HEK293 (cell line): ENCODE measurements around the gene UBE2E1.

ENCODE experiments used
- BCL11A ChIP-seq: fragments of 450-650 bp; formaldehyde crosslinking; IDR thresholded peaks from 2 replicates; pipeline ENCODE4 v1.5.1; 2016; ENCODE audit warnings: low read depth, missing biosample characterization, missing genetic modification characterization
- EGR2 ChIP-seq: fragments of 450-650 bp; formaldehyde crosslinking; IDR thresholded peaks from 2 replicates; pipeline ENCODE4 v1.5.1; 2016; ENCODE audit warnings: low read depth, missing biosample characterization, missing genetic modification characterization
- HOXD13 ChIP-seq: sonication (generic); formaldehyde crosslinking; IDR thresholded peaks from 2 replicates; pipeline ENCODE4 v1.8.0; 2022; ENCODE audit warnings: missing genetic modification reagents, borderline replicate concordance
- KLF1 ChIP-seq: fragments of 450-650 bp; formaldehyde crosslinking; IDR thresholded peaks from 2 replicates; pipeline ENCODE4 v1.5.1; 2016; ENCODE audit warnings: missing biosample characterization, missing genetic modification characterization
- PRDM4 ChIP-seq: fragments of 450-650 bp; formaldehyde crosslinking; IDR thresholded peaks from 2 replicates; pipeline ENCODE4 v1.5.1; 2017; ENCODE audit warnings: missing biosample characterization, missing genetic modification characterization
- ZBTB7A ChIP-seq: fragments of 450-650 bp; formaldehyde crosslinking; IDR thresholded peaks from 2 replicates; pipeline ENCODE4 v1.5.1; 2016; ENCODE audit warnings: low read depth, missing biosample characterization, missing genetic modification characterization
- ZBTB8A ChIP-seq: fragments of 450-650 bp; formaldehyde crosslinking; IDR thresholded peaks from 2 replicates; pipeline ENCODE4 v1.5.1; 2016; ENCODE audit warnings: missing biosample characterization, missing genetic modification characterization
- ZIC2 ChIP-seq: fragments of 450-650 bp; formaldehyde crosslinking; IDR thresholded peaks from 2 replicates; pipeline ENCODE4 v1.5.1; 2016; ENCODE audit warnings: missing biosample characterization, missing genetic modification characterization
- ZNF121 ChIP-seq: fragments of 450-650 bp; formaldehyde crosslinking; IDR thresholded peaks from 2 replicates; pipeline ENCODE4 v1.5.1; 2016; ENCODE audit warnings: missing biosample characterization, missing genetic modification characterization
- ZNF138 ChIP-seq: fragments of 450-650 bp; formaldehyde crosslinking; IDR thresholded peaks from 2 replicates; pipeline ENCODE4 v1.5.1; 2016; ENCODE audit warnings: missing biosample characterization, missing genetic modification characterization, borderline replicate concordance
- ZNF16 ChIP-seq: fragments of 450-650 bp; formaldehyde crosslinking; IDR thresholded peaks from 2 replicates; pipeline ENCODE4 v1.5.1; 2016; ENCODE audit warnings: low read depth, missing biosample characterization, missing genetic modification characterization
- ZNF174 ChIP-seq: fragments of 450-650 bp; formaldehyde crosslinking; IDR thresholded peaks from 2 replicates; pipeline ENCODE4 v1.5.0; 2017; ENCODE audit warnings: missing biosample characterization, mild to moderate bottlenecking, missing genetic modification characterization
- ZNF239 ChIP-seq: fragments of 450-650 bp; formaldehyde crosslinking; IDR thresholded peaks from 2 replicates; pipeline ENCODE4 v1.5.1; 2016; ENCODE audit warnings: missing biosample characterization, missing genetic modification characterization
- ZNF266 ChIP-seq: fragments of 450-650 bp; formaldehyde crosslinking; IDR thresholded peaks from 2 replicates; pipeline ENCODE4 v1.5.1; 2016; ENCODE audit warnings: missing biosample characterization, missing genetic modification characterization, low read depth
- ZNF280C ChIP-seq: fragments of 450-650 bp; formaldehyde crosslinking; IDR thresholded peaks from 2 replicates; pipeline ENCODE4 v1.5.1; 2016; ENCODE audit warnings: missing biosample characterization, missing genetic modification characterization
- ZNF280D ChIP-seq: fragments of 450-650 bp; formaldehyde crosslinking; IDR thresholded peaks from 2 replicates; pipeline ENCODE4 v1.5.1; 2016; ENCODE audit warnings: missing biosample characterization, missing genetic modification characterization
- ZNF366 ChIP-seq: fragments of 450-650 bp; formaldehyde crosslinking; conservative IDR thresholded peaks from 2 replicates; pipeline ENCODE4 v1.5.1; 2016; ENCODE audit warnings: missing biosample characterization, missing genetic modification characterization
- ZNF423 ChIP-seq: fragments of 450-650 bp; formaldehyde crosslinking; IDR thresholded peaks from 2 replicates; pipeline ENCODE4 v1.5.1; 2016; ENCODE audit warnings: missing biosample characterization, missing genetic modification characterization
- ZNF48 ChIP-seq: fragments of 450-650 bp; formaldehyde crosslinking; IDR thresholded peaks from 2 replicates; pipeline ENCODE4 v1.5.1; 2016; ENCODE audit warnings: missing biosample characterization, missing genetic modification characterization
- ZNF501 ChIP-seq: fragments of 450-650 bp; formaldehyde crosslinking; IDR thresholded peaks from 2 replicates; pipeline ENCODE4 v1.5.1; 2016; ENCODE audit warnings: missing biosample characterization, missing genetic modification characterization
- ZNF513 ChIP-seq: fragments of 450-650 bp; IDR thresholded peaks from 2 replicates; pipeline ENCODE4 v1.5.1; 2018; ENCODE audit warnings: missing biosample characterization, missing genetic modification characterization
- ZNF626 ChIP-seq: fragments of 450-650 bp; sonication (Bioruptor Pico); formaldehyde crosslinking; IDR thresholded peaks from 2 replicates; pipeline ENCODE4 v1.5.1; 2018; ENCODE audit warnings: missing biosample characterization, missing genetic modification characterization, inconsistent platforms
- ZNF704 ChIP-seq: fragments of 450-650 bp; formaldehyde crosslinking; IDR thresholded peaks from 2 replicates; pipeline ENCODE4 v1.5.1; 2016; ENCODE audit warnings: missing biosample characterization, missing genetic modification characterization
- ZNF785 ChIP-seq: fragments of 450-650 bp; formaldehyde crosslinking; IDR thresholded peaks from 2 replicates; pipeline ENCODE4 v1.5.1; 2016; ENCODE audit warnings: missing biosample characterization, missing genetic modification characterization
- ZSCAN16 ChIP-seq: fragments of 450-650 bp; formaldehyde crosslinking; IDR thresholded peaks from 2 replicates; pipeline ENCODE4 v1.5.1; 2016; ENCODE audit warnings: missing biosample characterization, missing genetic modification characterization
- TF ChIP-seq, protein P1 (sequence below): fragments of 450-650 bp; IDR thresholded peaks from 2 replicates; pipeline ENCODE4 v1.5.1; 2018; ENCODE audit warnings: missing biosample characterization, mild to moderate bottlenecking, missing genetic modification characterization
- TF ChIP-seq, protein P2 (sequence below): fragments of 450-650 bp; formaldehyde crosslinking; IDR thresholded peaks from 2 replicates; pipeline ENCODE4 v1.5.1; 2017; ENCODE audit warnings: missing biosample characterization, missing genetic modification characterization

Gene UBE2E1

GRCh38 chr3:23836536-23837230, 30.9 kb downstream of the UBE2E1 start (continued):
- TF ChIP-seq ZSCAN16 (tag by site-specific recombination) (peak; percentile 89), ZNF785 (tag by site-specific recombination) (no peak), ZNF280C (tag by site-specific recombination) (no peak), HOXD13 (CRISPR knock-in tag) (no peak), ZBTB8A (tag by site-specific recombination) (no peak), ZNF16 (tag by site-specific recombination) (no peak), ZNF704 (tag by site-specific recombination) (no peak), BCL11A (tag by site-specific recombination) (no peak), KLF1 (no peak), ZBTB7A (tag by site-specific recombination) (no peak), ZNF48 (no peak), ZNF174 (tag by site-specific recombination) (no peak), ZNF121 (tag by site-specific recombination) (no peak), ZNF266 (no peak), ZNF138 (tag by site-specific recombination) (no peak), ZNF366 (tag by site-specific recombination) (peak; percentile 57; the same call in 1 of the 2 replicates), EGR2 (tag by site-specific recombination) (no peak), ZNF513 (tag by site-specific recombination) (no peak), ZIC2 (tag by site-specific recombination) (no peak), ZNF239 (tag by site-specific recombination) (no peak), ZNF501 (tag by site-specific recombination) (no peak), ZNF423 (tag by site-specific recombination) (no peak), ZNF280D (no peak), PRDM4 (tag by site-specific recombination) (peak; percentile 66), ZNF626 (tag by site-specific recombination) (no peak)
- TF ChIP-seq, protein P1, sequence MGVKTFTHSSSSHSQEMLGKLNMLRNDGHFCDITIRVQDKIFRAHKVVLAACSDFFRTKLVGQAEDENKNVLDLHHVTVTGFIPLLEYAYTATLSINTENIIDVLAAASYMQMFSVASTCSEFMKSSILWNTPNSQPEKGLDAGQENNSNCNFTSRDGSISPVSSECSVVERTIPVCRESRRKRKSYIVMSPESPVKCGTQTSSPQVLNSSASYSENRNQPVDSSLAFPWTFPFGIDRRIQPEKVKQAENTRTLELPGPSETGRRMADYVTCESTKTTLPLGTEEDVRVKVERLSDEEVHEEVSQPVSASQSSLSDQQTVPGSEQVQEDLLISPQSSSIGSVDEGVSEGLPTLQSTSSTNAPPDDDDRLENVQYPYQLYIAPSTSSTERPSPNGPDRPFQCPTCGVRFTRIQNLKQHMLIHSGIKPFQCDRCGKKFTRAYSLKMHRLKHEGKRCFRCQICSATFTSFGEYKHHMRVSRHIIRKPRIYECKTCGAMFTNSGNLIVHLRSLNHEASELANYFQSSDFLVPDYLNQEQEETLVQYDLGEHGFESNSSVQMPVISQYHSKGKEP (tag by site-specific recombination), result no peak
- TF ChIP-seq, protein P2, sequence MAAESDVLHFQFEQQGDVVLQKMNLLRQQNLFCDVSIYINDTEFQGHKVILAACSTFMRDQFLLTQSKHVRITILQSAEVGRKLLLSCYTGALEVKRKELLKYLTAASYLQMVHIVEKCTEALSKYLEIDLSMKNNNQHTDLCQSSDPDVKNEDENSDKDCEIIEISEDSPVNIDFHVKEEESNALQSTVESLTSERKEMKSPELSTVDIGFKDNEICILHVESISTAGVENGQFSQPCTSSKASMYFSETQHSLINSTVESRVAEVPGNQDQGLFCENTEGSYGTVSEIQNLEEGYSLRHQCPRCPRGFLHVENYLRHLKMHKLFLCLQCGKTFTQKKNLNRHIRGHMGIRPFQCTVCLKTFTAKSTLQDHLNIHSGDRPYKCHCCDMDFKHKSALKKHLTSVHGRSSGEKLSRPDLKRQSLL (tag by site-specific recombination), result peak; percentile 88
